Fibroblast of skin of back (primary cell): ENCODE measurements around the gene ACSS1.
"Not testable (repeated sequence)": the region's sequence is repeated elsewhere in the genome, so short reads cannot be mapped to it uniquely, and the experiment has no call there.

ENCODE experiments used
- DNase-seq: peaks from one replicate; pipeline ENCODE4 v3.0.0-alpha.2; 2013

The ACSS1 gene

GRCh38 chr20:25009218-25010145 is 48.5 kb downstream of the ACSS1 start:
- peak; percentile 42 for DNase-seq

DNA sequence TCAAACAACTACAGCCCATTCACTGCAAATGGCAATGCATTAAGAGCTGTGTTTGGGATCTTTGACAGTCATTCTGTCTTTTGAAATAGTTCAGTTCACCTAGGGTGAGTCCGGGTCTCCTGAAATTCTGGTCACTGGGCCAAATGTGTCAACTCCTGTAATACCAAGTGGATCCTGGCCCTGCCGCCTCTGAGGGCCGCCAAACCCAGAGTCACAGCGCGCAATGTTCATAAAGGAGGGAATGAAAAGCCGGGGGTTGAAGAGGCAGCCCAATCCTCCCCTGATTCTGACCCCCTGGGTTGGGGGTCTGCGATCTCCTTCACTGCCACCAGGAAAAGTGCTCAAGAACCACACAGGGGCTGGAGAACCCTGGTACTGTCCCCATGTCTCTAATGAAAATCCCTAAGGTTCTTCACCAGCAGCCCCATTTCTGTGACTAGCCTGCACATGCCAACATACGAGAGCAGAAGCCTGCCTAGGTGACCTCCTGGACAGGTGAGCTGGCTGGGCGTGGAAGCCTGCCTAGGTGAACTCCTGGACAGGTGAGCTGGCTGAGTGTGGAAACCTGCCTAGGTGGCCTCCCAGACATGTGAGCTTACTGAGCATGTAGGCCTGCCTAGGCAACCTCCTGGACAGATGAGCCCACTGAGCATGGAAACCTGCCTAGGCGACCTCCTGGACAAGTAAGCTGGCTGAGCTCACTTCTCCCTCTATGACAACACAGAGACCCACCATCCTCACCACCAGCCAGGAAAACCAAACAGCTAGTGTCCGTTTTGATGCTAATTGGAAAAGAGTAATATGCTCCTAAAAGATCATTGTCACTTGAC is 49.3 kb downstream of the ACSS1 start:
- DNase-seq, result no peak

GRCh38 chr20:25007491-25008305 is 50.2 kb downstream of the ACSS1 start:
- no peak for DNase-seq

DNA sequence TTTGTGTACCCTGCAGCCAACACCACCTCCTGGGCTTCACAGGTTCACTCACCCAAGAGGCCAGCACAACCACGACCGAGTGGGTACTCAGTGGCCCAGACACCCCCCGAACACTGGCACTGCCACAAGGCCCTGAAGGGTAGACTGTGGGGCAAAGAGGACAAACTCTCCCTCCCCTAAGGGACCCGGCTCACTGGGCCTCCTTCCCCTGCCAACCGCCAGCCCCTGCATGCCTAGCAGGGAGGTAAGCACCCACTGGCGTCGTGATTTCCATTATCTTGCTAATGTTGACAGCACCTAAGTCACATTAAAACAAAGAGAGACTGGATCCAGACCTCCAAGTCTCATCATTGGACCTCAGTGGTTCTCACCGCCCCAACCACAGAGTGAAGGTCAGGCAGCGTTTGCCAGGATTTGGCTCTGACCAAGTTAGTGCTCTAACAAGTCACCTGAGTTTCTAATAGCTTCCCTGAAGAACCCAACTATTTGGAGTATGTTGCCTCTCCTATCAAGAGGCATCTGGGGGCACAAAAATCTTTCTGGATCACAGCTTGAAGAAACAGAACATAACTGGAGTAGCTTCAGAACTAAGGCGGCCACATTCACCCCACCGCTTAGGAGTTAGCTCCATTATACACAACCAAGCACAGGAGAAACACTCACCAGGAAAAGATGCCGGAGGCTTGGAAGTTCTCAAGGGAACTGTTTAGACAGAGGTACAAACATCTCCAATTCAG is 51.3 kb downstream of the ACSS1 start:
- no peak for DNase-seq

DNA sequence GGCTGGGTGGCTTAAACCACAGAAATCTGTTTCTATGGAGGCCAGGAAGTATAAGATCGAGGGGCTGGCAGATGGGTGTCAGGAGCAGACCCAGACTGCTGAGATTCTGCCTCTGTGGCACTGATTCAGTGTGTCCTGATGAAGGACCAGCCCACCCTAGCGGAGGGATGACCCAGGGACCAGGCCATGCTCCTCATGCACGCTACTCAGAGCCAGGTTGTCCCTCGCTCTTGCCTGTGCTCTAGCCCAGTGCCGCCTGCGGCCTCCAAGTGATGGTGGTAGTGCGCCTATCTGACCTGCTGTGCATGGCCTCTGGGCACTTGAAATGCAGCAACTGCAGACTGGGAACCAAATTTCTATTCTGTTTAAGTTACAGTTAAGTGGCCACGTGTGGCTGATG is 52.3 kb downstream of the ACSS1 start:
- DNase-seq, result no peak

- no peak for DNase-seq
Measured at GRCh38 chr20:25005220-25005619, 52.7 kb downstream of the ACSS1 start.

GRCh38 chr20:25003002-25003401 is 54.9 kb downstream of the ACSS1 start:
- DNase-seq, result no peak

- not testable (repeated sequence) for DNase-seq
Measured at GRCh38 chr20:25001323-25001722, 56.6 kb downstream of the ACSS1 start.

GRCh38 chr20:25000268-25000801 is 57.6 kb downstream of the ACSS1 start:
- DNase-seq, result peak; percentile 83

- DNase-seq, result no peak
Measured at GRCh38 chr20:24999568-24999967, 58.4 kb downstream of the ACSS1 start.

GRCh38 chr20:24998631-24999445 is 59.1 kb downstream of the ACSS1 start:
- no peak for DNase-seq

GRCh38 chr20:24998121-24998520 is 59.8 kb downstream of the ACSS1 start:
- no peak for DNase-seq

GRCh38 chr20:24996449-24997377 is 61.2 kb downstream of the ACSS1 start:
- DNase-seq, result no peak

GRCh38 chr20:24995741-24996448 is 62.0 kb downstream of the ACSS1 start:
- peak; percentile 45 for DNase-seq

DNA sequence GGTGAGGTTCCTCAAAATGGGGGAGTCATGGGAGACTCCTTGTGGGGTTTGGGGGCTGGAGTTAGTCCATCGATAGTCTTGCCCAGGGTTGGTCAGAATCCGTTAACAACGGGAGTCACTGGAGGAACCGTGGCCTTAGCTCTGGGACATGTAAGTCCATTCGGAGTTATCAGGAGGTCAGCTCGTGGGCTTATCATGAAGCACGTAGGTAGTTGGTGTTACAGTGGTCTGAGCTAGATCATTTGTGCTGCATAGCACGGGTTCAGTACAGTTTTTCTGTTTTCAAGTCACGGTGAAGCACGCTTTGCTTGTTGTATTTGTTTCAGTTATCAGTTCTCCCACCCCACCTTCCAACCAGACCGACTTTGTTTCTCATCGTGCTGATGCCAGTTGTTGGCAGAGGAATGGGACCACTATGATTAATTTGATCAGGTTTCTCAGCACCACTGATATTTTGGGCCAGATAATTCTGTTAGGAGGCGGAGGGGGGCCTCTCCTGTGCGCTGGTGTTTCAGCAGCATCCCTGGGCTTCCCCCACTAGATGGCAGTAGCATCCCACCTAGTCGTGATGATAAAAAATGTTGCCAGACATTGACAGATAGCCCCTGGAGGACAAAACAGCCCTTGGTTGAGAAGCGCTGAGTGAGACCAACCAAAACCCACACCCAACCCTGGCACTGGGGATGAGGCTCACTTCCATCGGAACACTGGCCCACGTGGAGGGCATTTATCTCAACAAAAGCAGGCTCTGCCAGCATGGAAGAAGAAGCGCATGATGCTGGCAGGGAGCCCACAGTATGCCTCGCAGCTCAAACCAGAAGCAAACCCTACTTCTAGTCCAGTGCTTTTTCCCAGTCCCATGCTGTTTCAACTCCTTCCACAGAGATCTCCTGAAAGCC is 63.2 kb downstream of the ACSS1 start:
- DNase-seq, result peak; percentile 78

DNA sequence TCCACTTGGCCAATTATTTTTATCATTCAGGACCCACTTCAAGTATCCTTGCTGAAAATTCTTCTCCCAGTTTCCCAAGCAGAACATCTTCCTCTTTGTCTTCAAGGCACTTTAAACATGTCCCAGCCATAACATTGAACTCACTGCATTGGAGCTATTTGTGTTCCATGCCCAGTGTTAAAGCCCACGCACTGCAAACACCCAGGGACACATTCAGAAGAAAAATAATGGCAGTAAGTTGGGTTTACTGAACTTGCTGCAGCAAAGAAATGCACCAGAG is 63.8 kb downstream of the ACSS1 start:
- no peak for DNase-seq

GRCh38 chr20:24993337-24994185 is 64.4 kb downstream of the ACSS1 start:
- peak; percentile 60 for DNase-seq
